Endothelial cell of umbilical vein (primary cell): ENCODE data around the gene THSD4. TPM values are rescaled to one million over a fixed set of nuclear protein-coding genes. Genes with fewer than 3 reads are reported as not detected.

ENCODE experiments used
- BruUV-seq: library from RNA; stranded (reverse); fragments of 400-500 nt; replicated peaks from 2 replicates; lab custom pipeline; 2021; lab: Mats Ljungman, UMichigan
- CTCF ChIA-PET: fragments of 300-600, 350-600 bp; sonication (Branson Sonifier 250); formaldehyde crosslinking; loops from one replicate; lab custom pipeline; 2021; ENCODE audit warnings: antibody characterized with exemption, inconsistent platforms; lab: Charles Lee
- POLR2A ChIA-PET: fragments of 300-600, 350-600 bp; sonication (Branson Sonifier 250); formaldehyde crosslinking; loops from one replicate; lab custom pipeline; 2021; ENCODE audit warnings: antibody characterized with exemption, inconsistent platforms; lab: Charles Lee
- DNase-seq: peaks from one replicate; pipeline ENCODE4 v3.0.0-alpha.2; 2011; ENCODE audit warnings: low read depth, low spot score
- FAIRE-seq: peaks from 2 replicates; lab custom pipeline; 2011; peaks lifted over from hg19 to GRCh38; lab: Jason Lieb, UNC
- H2AFZ ChIP-seq: 2 replicates; pipeline ENCODE4 v1.6.0; 2012; ENCODE audit warnings: low read depth, low read length, control low read depth, inconsistent platforms
- H3K27ac ChIP-seq: 2 replicates; pipeline ENCODE4 v1.5.1; 2011; ENCODE audit warnings: low read depth, mild to moderate bottlenecking, control low read depth, low read length, moderate library complexity; ENCODE audit not compliant: insufficient read depth
- H3K27me3 ChIP-seq, 2 experiments: 2 replicates each; pipeline versions ENCODE4 v1.6.0 to v1.6.1; 2011; ENCODE audit warnings: low read length in 2 of 2, mixed read lengths in 1 of 2; ENCODE audit not compliant: control insufficient read depth in 2 of 2, insufficient read depth in 2 of 2
- H3K36me3 ChIP-seq, 2 experiments: 2 replicates in 1 of 2; 3 replicates in 1 of 2; pipeline ENCODE4 v1.5.1; 2011; ENCODE audit warnings: low read length in 2 of 2, mild to moderate bottlenecking in 1 of 2, moderate library complexity in 1 of 2; ENCODE audit not compliant: control insufficient read depth in 2 of 2, insufficient read depth in 2 of 2; ENCODE audit errors: extremely low read depth in 1 of 2
- H3K4me1 ChIP-seq: 3 replicates; pipeline ENCODE4 v1.5.1; 2011; ENCODE audit warnings: mild to moderate bottlenecking, low read length; ENCODE audit not compliant: control insufficient read depth, insufficient read depth; ENCODE audit errors: extremely low read depth
- H3K4me2 ChIP-seq: 2 replicates; pipeline ENCODE4 v1.6.1; 2011; ENCODE audit warnings: low read length, control low read depth, mixed read lengths; ENCODE audit not compliant: insufficient read depth
- H3K4me3 ChIP-seq, 3 experiments: fragments of 200-600 bp in 1 of 3; sonication (generic), shearing (Covaris generic) in 1 of 3; replicated peaks in 1 of 3; 2 replicates each; pipeline ENCODE4 v1.5.1; 2011 to 2016; ENCODE audit warnings: control low read depth in 3 of 3, low read length in 3 of 3, mild to moderate bottlenecking in 2 of 3, inconsistent platforms in 1 of 3, low read depth in 1 of 3, moderate library complexity in 1 of 3; ENCODE audit not compliant: insufficient read depth in 1 of 3
- H3K79me2 ChIP-seq: 2 replicates; pipeline ENCODE4 v1.6.0; 2012; ENCODE audit warnings: low read length, inconsistent platforms; ENCODE audit not compliant: control insufficient read depth, insufficient read depth
- H3K9ac ChIP-seq: replicated peaks from 2 replicates; pipeline ENCODE3; 2011; ENCODE audit warnings: low read length, control low read depth; ENCODE audit not compliant: insufficient read depth; ENCODE audit errors: extremely low read depth
- H3K9me1 ChIP-seq: replicated peaks from 3 replicates; pipeline ENCODE4 v1.6.0; 2011; ENCODE audit warnings: mild to moderate bottlenecking, low read length; ENCODE audit not compliant: control insufficient read depth, insufficient read depth; ENCODE audit errors: extremely low read depth
- H3K9me3 ChIP-seq: replicated peaks from 2 replicates; pipeline ENCODE4 v1.5.1; 2012; ENCODE audit warnings: low read length, inconsistent platforms; ENCODE audit not compliant: control insufficient read depth, insufficient read depth
- H4K20me1 ChIP-seq: replicated peaks from 2 replicates; pipeline ENCODE3; 2011; ENCODE audit warnings: mild to moderate bottlenecking, low read length; ENCODE audit not compliant: control insufficient read depth, insufficient read depth; ENCODE audit errors: extremely low read depth
- EZH2 ChIP-seq: IDR thresholded peaks from 2 replicates; pipeline ENCODE4 v1.6.1; 2012; ENCODE audit warnings: borderline replicate concordance, low read depth, mild to moderate bottlenecking, moderate library complexity, low read length, inconsistent platforms; ENCODE audit not compliant: severe bottlenecking
- FOS ChIP-seq: IDR thresholded peaks from 2 replicates; pipeline ENCODE4 v1.6.1; 2011; ENCODE audit warnings: mild to moderate bottlenecking, low read length, moderate library complexity, borderline replicate concordance; ENCODE audit not compliant: insufficient read depth
- JUN ChIP-seq: IDR thresholded peaks from 2 replicates; pipeline ENCODE4 v1.6.1; 2011; ENCODE audit warnings: borderline replicate concordance, low read depth; ENCODE audit not compliant: insufficient read length, insufficient read depth
- POLR2AphosphoS5 ChIP-seq: IDR thresholded peaks from 2 replicates; pipeline ENCODE4 v1.6.1; 2012; ENCODE audit warnings: low read depth, mild to moderate bottlenecking, control low read depth, low read length, moderate library complexity; ENCODE audit not compliant: insufficient read depth
- dilution Hi-C: fragments of 300-500 bp; cut with MboI; formaldehyde crosslinking; loops from one replicate; pipeline ENCODE4 v1.15.0; 2019; ENCODE audit warnings: low sequenced_read_pairs; ENCODE audit not compliant: extremely low pct_ligation_motif_present
- intact Hi-C: fragments of 100-400 bp; cut with micrococcal nuclease; formaldehyde crosslinking; loops from one replicate; pipeline ENCODE4 v1.10.0; 2022
- polyA plus RNA-seq, 4 experiments: library from polyadenylated mRNA; depleted of rRNA in 3 of 4; stranded (reverse) in 3 of 4; unstranded in 1 of 4; fragments of >200 nt; gene quantifications; 2 replicates each; pipeline versions ENCODE4 v1.2.1 to v1.2.3, GENCODE V29; 2011 to 2012; ENCODE audit warnings: missing spikeins in 1 of 4
- total RNA-seq: library from RNA; stranded (reverse); gene quantifications from 2 replicates; pipeline ENCODE4 v1.2.3, GENCODE V29; 2021
- TF ChIP-seq, protein P1 (sequence below): IDR thresholded peaks from 2 replicates; pipeline ENCODE4 v1.6.1; 2011; ENCODE audit not compliant: insufficient read depth, insufficient read length
- TF ChIP-seq, protein P2 (sequence below), 2 donors: IDR thresholded peaks; 1 replicate in 1 of 2; 2 replicates in 1 of 2; pipeline ENCODE4 v1.5.1; 2011; ENCODE audit warnings: low read length in 2 of 2, mild to moderate bottlenecking in 2 of 2, moderate library complexity in 2 of 2, control low read depth in 1 of 2, inconsistent platforms in 1 of 2, low read depth in 1 of 2; ENCODE audit not compliant: insufficient read depth in 1 of 2; ENCODE audit errors: extremely low read depth in 1 of 2

The THSD4 gene
- total and polyA plus RNA-seq, 2 donors (not counting 3 experiments of a cell fraction or from before 2014, with no cell fraction given): 9.9 to 25.4 TPM

GRCh38 chr15:71313806-71314205 is 198.5 kb downstream of the THSD4 start:
- no peaks in the 10 kb centered on the region for H3K9me1 ChIP-seq
- BruUV-seq: no TSS peak
- no peaks in the 10 kb centered on the region for H3K27me3 ChIP-seq
- FAIRE-seq (no peak), DNase-seq (no peak)
- intact Hi-C loops: no loop called here
- no peaks in the 10 kb centered on the region for H3K79me2 ChIP-seq
- no peak overlapping the region for H3K9ac ChIP-seq
- no peak overlapping the region for H2AFZ ChIP-seq
- ChIA-PET POLR2A (no interaction called here), CTCF (no interaction called here)
- dilution Hi-C loops: no loop called here
- H3K9me3 ChIP-seq: no peaks in the 10 kb centered on the region
- H4K20me1 ChIP-seq: no peaks in the 10 kb centered on the region
- H3K4me1 ChIP-seq: no peaks in the 10 kb centered on the region
- no peak overlapping the region for H3K27ac ChIP-seq
- TF ChIP-seq, protein P1, sequence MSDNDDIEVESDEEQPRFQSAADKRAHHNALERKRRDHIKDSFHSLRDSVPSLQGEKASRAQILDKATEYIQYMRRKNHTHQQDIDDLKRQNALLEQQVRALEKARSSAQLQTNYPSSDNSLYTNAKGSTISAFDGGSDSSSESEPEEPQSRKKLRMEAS: no peak
- TF ChIP-seq JUN: no peak
- no peak for TF ChIP-seq EZH2
- TF ChIP-seq POLR2AphosphoS5: no peak
- TF ChIP-seq, protein P2, sequence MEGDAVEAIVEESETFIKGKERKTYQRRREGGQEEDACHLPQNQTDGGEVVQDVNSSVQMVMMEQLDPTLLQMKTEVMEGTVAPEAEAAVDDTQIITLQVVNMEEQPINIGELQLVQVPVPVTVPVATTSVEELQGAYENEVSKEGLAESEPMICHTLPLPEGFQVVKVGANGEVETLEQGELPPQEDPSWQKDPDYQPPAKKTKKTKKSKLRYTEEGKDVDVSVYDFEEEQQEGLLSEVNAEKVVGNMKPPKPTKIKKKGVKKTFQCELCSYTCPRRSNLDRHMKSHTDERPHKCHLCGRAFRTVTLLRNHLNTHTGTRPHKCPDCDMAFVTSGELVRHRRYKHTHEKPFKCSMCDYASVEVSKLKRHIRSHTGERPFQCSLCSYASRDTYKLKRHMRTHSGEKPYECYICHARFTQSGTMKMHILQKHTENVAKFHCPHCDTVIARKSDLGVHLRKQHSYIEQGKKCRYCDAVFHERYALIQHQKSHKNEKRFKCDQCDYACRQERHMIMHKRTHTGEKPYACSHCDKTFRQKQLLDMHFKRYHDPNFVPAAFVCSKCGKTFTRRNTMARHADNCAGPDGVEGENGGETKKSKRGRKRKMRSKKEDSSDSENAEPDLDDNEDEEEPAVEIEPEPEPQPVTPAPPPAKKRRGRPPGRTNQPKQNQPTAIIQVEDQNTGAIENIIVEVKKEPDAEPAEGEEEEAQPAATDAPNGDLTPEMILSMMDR (IDR thresholded peaks at IDR 0.05; ENCODE audit: extremely low read depth in 1 of 2, insufficient read depth in 1 of 2, low read depth in 1 of 2, low read length in 2 of 2): no peak
- TF ChIP-seq FOS: no peak
- H3K36me3 ChIP-seq: no peaks in the 10 kb centered on the region
- H3K4me2 ChIP-seq: no peak overlapping the region
- H3K4me3 ChIP-seq: no peak overlapping the region
